Activated naive CD4-positive, alpha-beta T cell treated with anti-CD3 and anti-CD28 coated beads, Interleukin-2, amount 10 ng/mL, durations not matched to agents 7 days and 5 days (primary cell): Measurements from ENCODE around the gene TEX11.
"Not testable (repeated sequence)": the region's sequence is repeated elsewhere in the genome, so short reads cannot be mapped to it uniquely, and the experiment has no call there.

Experiments used
- CTCF ChIA-PET: fragments of 350-600 bp; sonication (Branson Sonifier 250); formaldehyde crosslinking; loops from one replicate; lab custom pipeline; 2021; ENCODE audit warnings: antibody characterized with exemption; lab: Charles Lee
- DNase-seq: peaks from one replicate; pipeline ENCODE4 v3.0.0-alpha.2; 2020
- H3K27ac Mint-ChIP-seq: one replicate; pipeline ENCODE4 v1.8.0; 2021; ENCODE audit warnings: mild to moderate bottlenecking, moderate library complexity, mixed read lengths
- H3K27me3 Mint-ChIP-seq: one replicate; pipeline ENCODE4 v1.8.0; 2021; ENCODE audit warnings: mild to moderate bottlenecking, mixed read lengths
- H3K36me3 Mint-ChIP-seq: one replicate; pipeline ENCODE4 v1.8.0; 2021; ENCODE audit warnings: mixed read lengths
- H3K4me1 Mint-ChIP-seq: one replicate; pipeline ENCODE4 v1.8.0; 2021; ENCODE audit warnings: mixed read lengths
- H3K4me3 Mint-ChIP-seq: one replicate; pipeline ENCODE4 v1.8.0; 2021; ENCODE audit warnings: mild to moderate bottlenecking, moderate library complexity, mixed read lengths
- H3K9me3 Mint-ChIP-seq: one replicate; pipeline ENCODE4 v1.8.0; 2021; ENCODE audit warnings: mixed read lengths

TEX11 gene

DNA sequence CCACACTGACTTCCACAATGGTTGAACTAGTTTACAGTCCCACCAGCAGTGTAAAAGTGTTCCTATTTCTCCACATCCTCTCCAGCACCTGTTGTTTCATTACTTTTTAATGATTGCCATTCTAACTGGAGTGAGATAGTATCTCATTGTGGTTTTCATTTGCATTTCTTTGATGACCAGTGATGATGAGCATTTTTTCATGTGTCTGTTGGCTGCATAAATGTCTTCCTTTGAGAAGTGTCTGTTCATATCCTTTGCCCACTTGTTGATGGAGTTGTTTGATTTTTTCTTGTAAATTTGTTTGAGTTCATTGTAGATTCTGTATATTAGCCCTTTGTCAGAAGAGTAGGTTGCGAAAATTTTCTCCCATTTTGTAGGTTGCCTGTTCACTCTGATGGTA is 392.8 kb downstream of the TEX11 start:
- H3K9me3 Mint-ChIP-seq, H3K4me1 Mint-ChIP-seq, H3K27me3 Mint-ChIP-seq, H3K4me3 Mint-ChIP-seq, CTCF ChIA-PET, DNase-seq, H3K36me3 Mint-ChIP-seq, H3K27ac Mint-ChIP-seq: not testable (repeated sequence)

DNA sequence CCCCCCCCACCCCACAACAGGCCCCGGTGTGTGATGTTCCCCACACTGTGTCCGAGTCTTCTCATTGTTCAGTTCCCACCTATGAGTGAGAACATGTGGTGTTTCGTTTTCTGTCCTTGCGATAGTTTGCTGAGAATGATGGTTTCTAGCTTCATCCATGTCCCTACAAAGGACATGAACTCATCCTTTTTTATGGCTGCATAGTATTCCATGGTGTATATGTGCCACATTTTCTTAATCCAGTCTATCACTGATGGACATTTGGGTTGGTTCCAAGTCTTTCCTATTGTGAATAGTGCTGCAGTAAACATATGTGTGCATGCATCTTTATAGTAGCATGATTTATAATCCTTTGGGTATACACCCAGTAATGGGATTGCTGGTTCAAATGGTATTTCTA is 393.2 kb downstream of the TEX11 start:
- DNase-seq, H3K4me1 Mint-ChIP-seq, CTCF ChIA-PET, H3K4me3 Mint-ChIP-seq, H3K27me3 Mint-ChIP-seq, H3K9me3 Mint-ChIP-seq, H3K27ac Mint-ChIP-seq, H3K36me3 Mint-ChIP-seq: not testable (repeated sequence)

DNA sequence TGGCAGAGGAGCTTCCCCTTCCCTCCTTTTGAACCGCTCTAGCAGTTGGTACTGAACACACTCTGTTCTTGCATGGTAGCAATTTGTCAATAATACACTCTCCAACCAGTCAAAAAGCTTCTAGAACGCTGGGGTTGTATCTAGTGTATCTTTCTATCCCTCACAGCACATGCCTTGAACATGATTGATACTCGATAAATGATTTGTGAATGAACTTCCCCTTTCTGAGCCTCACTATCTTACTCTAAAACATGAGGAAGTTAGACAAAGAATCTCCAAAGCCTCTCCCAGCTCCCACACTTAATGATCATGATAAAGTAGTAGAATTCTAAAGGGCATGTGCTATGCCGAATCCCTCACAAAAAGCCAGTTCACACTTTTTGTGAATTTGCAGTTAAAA is 399.4 kb downstream of the TEX11 start:
- DNase-seq: no peak
- no peaks in the 10 kb centered on the region for H3K36me3 Mint-ChIP-seq
- no peak overlapping the region for H3K27ac Mint-ChIP-seq
- H3K9me3 Mint-ChIP-seq: no peaks in the 10 kb centered on the region
- H3K4me1 Mint-ChIP-seq: peaks cover 35% of the 10 kb centered on the region
- H3K4me3 Mint-ChIP-seq: no peak overlapping the region
- CTCF ChIA-PET: interaction anchor here (0.8 kb wide), 1 partner anchor 45 kb away, joined by 3 read pairs; no protein-coding TSS in a partner anchor
- H3K27me3 Mint-ChIP-seq: no peaks in the 10 kb centered on the region

DNA sequence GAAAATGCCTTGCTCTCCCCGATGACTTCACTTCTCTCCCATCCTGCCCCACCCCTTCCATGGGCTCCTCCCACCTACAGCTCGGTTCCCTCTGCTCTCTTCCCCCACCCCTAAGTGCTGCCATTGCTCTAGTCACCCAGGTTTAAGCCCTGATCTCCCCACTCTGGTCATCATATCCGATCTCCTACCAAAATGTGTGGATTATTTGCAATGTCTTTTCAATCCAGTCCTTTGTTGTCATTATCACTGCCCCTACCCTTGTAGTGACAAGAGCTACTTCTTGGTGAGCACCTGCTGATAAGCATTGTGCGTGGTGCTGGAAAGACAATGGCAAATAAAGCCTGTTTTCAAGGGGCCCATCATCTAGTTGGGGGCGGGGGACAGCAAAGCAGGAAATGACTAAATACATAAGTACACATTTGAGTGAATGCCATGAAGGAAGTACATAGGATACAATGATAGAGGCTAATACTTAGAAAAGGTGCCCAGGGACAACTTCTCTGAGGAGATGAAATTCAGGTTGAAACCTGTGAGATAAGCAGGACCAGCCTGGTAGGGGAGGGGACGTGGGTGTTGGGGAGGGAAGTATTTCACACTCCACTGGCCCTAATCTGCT is 400.1 kb downstream of the TEX11 start:
- no peaks in the 10 kb centered on the region for H3K9me3 Mint-ChIP-seq
- H3K36me3 Mint-ChIP-seq: no peaks in the 10 kb centered on the region
- no peak overlapping the region for H3K27ac Mint-ChIP-seq
- DNase-seq: peak; percentile 19
- no peaks in the 10 kb centered on the region for H3K27me3 Mint-ChIP-seq
- CTCF ChIA-PET: interaction anchor here (0.8 kb wide), 1 partner anchor 45 kb away, joined by 3 read pairs; no protein-coding TSS in a partner anchor
- H3K4me3 Mint-ChIP-seq: no peak overlapping the region
- H3K4me1 Mint-ChIP-seq: peaks cover 35% of the 10 kb centered on the region

DNA sequence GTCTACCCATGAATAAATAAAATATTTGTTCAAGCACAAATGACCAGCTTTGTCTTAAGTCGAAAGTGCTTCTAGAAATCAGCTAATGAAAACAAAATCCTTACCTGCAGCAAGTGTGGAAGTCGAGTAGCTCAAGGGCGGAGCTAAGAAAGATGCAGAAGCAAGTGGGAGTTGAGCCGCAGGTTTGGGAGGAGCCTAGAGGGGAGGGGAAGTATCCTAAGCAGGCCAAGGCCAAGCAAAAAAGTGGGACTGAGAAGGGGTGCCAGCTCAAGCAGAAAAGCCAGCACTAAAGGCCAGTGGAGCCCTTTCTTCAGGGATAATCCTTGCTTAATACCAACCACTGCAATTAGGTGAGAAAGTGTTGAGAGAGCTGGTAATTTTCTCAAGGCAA is 403.1 kb downstream of the TEX11 start:
- no peaks in the 10 kb centered on the region for H3K9me3 Mint-ChIP-seq
- H3K27me3 Mint-ChIP-seq: no peaks in the 10 kb centered on the region
- H3K27ac Mint-ChIP-seq: no peak overlapping the region
- CTCF ChIA-PET: interaction anchor here (1.3 kb wide), 2 partner anchors 53 to 159 kb away, joined by 3 read pairs; no protein-coding TSS in a partner anchor
- H3K4me1 Mint-ChIP-seq: peaks cover 35% of the 10 kb centered on the region
- peaks cover 2% of the 10 kb centered on the region for H3K36me3 Mint-ChIP-seq
- H3K4me3 Mint-ChIP-seq: no peak overlapping the region
- DNase-seq: no peak

DNA sequence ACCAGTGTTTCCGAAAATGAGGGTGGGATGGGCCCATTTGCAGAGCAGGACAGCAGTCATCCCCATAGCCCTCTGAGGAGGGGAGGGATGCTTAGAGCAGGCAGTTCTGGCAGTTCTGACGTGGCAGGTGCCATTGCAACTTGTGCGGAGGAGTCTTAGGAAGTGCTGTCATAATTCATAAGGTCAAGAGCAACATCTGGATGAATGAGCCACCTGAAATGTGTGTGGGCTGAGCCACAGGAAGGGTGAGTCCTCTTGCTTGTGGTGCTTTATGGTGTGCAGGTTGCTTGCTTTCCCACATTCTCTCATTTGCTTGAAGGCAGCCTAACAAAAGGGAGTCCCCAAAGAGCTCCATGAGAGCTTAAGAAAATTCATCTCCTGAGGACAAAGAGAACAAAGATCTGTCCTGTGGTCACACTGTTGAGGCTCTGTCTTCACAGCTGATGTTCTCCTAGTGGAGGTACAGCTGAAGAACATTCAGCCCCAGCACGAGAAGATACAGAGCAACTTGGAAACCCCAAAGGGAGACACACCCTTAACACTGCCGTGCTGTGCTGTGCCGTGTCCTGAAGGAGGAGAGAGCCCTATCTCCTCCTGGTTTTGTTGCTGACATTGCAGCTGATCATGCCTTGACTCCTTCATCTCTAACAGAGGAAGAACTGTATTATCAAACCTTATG is 403.6 kb downstream of the TEX11 start:
- peaks cover 35% of the 10 kb centered on the region for H3K4me1 Mint-ChIP-seq
- H3K36me3 Mint-ChIP-seq: peaks cover 2% of the 10 kb centered on the region
- CTCF ChIA-PET: interaction anchor here (1.3 kb wide), 2 partner anchors 53 to 160 kb away, joined by 3 read pairs; no protein-coding TSS in a partner anchor
- H3K9me3 Mint-ChIP-seq: no peaks in the 10 kb centered on the region
- peak overlapping the region; percentile 37 for H3K27ac Mint-ChIP-seq
- peak; percentile 21 for DNase-seq
- H3K27me3 Mint-ChIP-seq: no peaks in the 10 kb centered on the region
- H3K4me3 Mint-ChIP-seq: no peak overlapping the region

DNA sequence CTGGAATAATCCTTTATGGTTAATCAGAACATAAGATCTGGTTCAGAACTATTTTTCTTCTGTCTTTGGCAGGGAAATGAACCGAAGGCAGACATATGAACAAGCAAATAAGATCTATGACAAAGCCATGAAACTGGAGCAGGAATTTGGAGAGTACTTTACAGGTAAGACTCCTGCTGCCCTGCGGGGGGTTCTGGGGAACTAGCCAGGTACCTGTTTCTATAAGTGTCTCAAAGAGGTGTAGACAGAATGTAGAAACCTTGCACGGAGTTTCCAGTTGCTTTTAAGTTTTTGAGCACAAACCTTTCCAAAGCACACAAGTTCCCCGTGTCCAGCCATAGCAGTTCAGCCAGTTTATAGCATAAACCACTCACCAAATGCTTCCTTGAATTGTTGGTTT is 407.7 kb downstream of the TEX11 start:
- Mint-ChIP-seq H3K36me3 (peaks cover 6% of the 10 kb centered on the region), H3K27me3 (no peaks in the 10 kb centered on the region), H3K27ac (no peak overlapping the region), H3K4me1 (peaks cover 13% of the 10 kb centered on the region), H3K4me3 (no peak overlapping the region), H3K9me3 (no peaks in the 10 kb centered on the region)
- CTCF ChIA-PET: no interaction called here
- no peak for DNase-seq

DNA sequence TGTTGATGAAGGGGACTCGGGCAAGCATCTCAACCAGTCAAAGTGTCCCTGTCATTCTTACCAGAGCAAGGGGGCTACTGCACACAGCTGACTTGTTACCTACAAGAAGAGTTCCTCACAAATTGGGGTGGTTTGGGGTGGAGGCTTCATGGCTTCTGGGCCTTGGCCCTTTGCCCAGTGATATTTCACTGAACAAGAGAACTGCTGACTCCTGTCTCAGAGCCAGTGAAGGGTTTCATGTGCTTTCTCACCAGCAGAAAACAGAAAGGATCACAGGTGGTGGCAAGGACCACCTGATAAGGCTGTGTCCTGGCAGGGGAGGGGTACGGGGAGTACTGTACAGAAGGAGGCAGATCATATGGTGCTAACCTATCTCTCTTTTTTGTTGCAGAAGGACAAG is 410.4 kb downstream of the TEX11 start:
- Mint-ChIP-seq H3K27me3 (no peaks in the 10 kb centered on the region), H3K4me3 (no peak overlapping the region), H3K4me1 (no peaks in the 10 kb centered on the region), H3K9me3 (no peaks in the 10 kb centered on the region), H3K36me3 (peaks cover 15% of the 10 kb centered on the region), H3K27ac (no peak overlapping the region)
- CTCF ChIA-PET: no interaction called here
- no peak for DNase-seq

DNA sequence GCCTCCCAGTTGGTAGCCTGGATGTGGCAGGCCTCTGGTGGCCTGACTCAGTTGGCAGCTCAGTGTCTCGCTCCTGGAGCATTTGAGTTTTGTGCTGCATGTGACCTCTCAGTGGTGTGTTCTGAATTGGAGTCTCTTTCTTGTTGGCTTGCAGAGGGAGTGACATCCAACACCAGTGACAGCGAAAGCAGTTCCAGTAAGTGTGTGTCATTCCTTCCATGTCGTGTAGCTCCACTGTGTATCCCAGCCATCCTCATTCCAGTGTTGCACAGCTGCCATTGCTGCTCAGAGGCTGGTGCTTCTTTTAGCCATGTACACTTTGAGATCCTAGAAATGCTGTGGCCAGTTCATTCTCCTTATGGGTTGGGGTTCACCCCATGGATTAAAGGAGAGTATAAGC is 411.5 kb downstream of the TEX11 start:
- H3K36me3 Mint-ChIP-seq: peaks cover 17% of the 10 kb centered on the region
- H3K27ac Mint-ChIP-seq: no peak overlapping the region
- H3K4me1 Mint-ChIP-seq: peaks cover under 1% of the 10 kb centered on the region
- H3K27me3 Mint-ChIP-seq: no peaks in the 10 kb centered on the region
- no peak overlapping the region for H3K4me3 Mint-ChIP-seq
- no peaks in the 10 kb centered on the region for H3K9me3 Mint-ChIP-seq
- no peak for DNase-seq
- CTCF ChIA-PET: no interaction called here

DNA sequence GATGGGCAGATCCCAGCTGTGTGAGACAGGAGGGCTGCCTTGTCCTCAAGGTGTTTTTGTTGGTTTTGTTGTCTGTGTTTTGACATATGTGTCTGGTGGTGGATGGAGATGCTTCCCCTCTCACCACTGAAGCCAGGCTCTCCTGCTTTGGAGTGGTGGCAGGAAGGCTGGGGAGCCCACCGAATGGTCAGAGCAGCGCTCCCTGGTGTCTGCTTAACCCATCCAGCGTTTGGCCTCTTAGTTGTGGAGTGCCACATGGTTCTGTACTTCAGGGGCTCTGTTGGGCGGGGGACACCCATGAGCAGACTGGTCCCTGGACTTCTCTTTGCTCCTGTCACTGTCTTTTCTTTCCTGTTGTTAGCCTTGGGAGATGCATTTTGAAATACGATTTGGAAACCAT is 412.0 kb downstream of the TEX11 start:
- Mint-ChIP-seq H3K36me3 (peaks cover 21% of the 10 kb centered on the region), H3K4me1 (peaks cover 6% of the 10 kb centered on the region), H3K27me3 (no peaks in the 10 kb centered on the region), H3K27ac (no peak overlapping the region), H3K4me3 (no peak overlapping the region), H3K9me3 (no peaks in the 10 kb centered on the region)
- DNase-seq: no peak
- CTCF ChIA-PET: no interaction called here

DNA sequence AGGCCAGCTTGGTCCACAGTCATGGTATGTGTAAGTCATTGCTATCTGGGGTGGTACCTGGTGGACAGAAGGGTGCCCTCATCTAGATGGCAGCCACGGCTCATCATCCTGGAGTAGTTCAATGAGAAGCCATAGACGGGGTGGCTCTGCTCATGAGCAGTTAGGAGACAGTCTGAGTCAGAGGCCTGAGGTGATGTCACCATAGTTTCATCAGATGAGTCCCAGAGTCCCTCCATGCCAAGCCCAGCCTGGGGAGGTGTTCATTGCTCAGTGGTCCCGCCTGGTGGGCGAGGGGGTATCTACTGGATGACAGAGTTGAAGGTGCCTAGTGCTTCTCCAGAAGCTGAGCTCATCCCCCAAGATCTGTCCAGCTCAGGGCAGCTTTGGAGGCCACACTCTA is 414.1 kb downstream of the TEX11 start:
- Mint-ChIP-seq H3K27ac (no peak overlapping the region), H3K4me3 (no peak overlapping the region), H3K4me1 (peaks cover 8% of the 10 kb centered on the region), H3K9me3 (no peaks in the 10 kb centered on the region), H3K27me3 (no peaks in the 10 kb centered on the region), H3K36me3 (peaks cover 24% of the 10 kb centered on the region)
- no peak for DNase-seq
- CTCF ChIA-PET: no interaction called here

DNA sequence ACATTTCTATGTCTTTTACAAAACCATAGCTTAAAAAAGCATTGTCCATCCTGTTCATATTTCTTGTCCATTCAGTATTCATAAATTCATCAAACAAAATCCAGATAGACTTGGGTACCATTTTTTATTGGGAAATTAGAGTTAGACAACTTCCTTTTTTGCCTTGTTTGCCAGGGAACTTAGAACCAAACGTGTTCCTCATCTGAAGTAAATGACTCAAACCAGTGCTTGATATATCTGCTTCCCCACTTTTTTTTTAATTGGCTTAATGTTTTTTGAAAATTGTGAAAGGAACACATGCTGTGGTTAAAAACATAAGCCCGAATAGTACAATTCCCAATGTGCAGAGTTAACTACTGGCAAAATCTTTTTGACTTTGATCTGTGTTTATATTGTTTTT is 419.7 kb downstream of the TEX11 start:
- Mint-ChIP-seq H3K27me3 (no peaks in the 10 kb centered on the region), H3K4me1 (peaks cover 8% of the 10 kb centered on the region), H3K9me3 (no peaks in the 10 kb centered on the region), H3K27ac (no peak overlapping the region), H3K4me3 (no peak overlapping the region), H3K36me3 (peaks cover 19% of the 10 kb centered on the region)
- DNase-seq: no peak
- CTCF ChIA-PET: no interaction called here

DNA sequence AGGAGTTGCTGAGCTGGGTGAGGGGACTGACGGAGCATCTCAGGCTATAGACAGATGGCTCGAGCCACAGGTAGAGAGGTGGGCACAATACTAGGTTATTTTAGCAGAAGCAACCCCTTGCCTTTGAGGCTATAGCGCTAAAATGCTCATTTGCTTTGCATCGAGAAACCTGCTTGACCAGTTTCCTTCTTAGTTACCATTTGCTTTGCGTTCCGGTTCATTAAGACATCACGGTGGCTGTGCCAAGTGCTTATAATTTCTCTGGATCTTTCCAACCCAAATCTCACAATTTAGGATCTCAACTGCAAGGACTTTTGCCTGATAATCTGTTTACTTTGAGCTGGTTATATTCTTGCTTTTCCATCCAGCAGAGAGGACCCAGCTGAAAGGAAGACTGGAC is 423.0 kb downstream of the TEX11 start:
- Mint-ChIP-seq H3K4me1 (no peaks in the 10 kb centered on the region), H3K36me3 (peaks cover 7% of the 10 kb centered on the region), H3K9me3 (no peaks in the 10 kb centered on the region), H3K4me3 (no peak overlapping the region), H3K27ac (no peak overlapping the region), H3K27me3 (no peaks in the 10 kb centered on the region)
- no peak for DNase-seq
- CTCF ChIA-PET: no interaction called here

DNA sequence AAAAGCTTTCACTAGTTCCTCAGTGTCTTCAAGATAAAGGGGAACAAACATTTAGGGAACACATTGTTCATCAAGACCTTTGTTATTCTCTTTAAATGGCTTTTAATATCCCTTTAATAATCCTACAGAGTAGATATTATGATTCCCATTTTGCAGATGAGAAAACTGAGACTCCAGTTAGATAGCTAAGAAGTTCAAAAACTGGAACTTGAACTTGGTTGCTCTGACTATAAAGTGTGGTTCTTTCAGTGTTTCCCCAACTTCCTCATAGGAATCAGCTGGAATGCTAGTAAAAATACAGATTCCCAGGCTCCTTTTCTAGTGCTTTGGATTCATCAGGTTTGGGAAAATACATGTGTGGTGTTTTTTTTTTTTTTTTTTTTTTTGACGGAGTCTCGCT is 426.2 kb downstream of the TEX11 start:
- Mint-ChIP-seq H3K4me1 (no peaks in the 10 kb centered on the region), H3K9me3 (no peaks in the 10 kb centered on the region), H3K36me3 (peaks cover 9% of the 10 kb centered on the region), H3K4me3 (no peak overlapping the region), H3K27me3 (no peaks in the 10 kb centered on the region), H3K27ac (no peak overlapping the region)
- no peak for DNase-seq
- CTCF ChIA-PET: no interaction called here
